H9 (cell line): Measurements from ENCODE around the gene RIT2. TPM values are rescaled to one million over a fixed set of nuclear protein-coding genes. Genes with fewer than 3 reads are reported as not detected.

Source experiments
- DNase-seq: peaks from one replicate; pipeline ENCODE4 v3.0.0-alpha.2; 2017
- H2AFZ ChIP-seq: one replicate; pipeline ENCODE4 v1.6.1; 2013; ENCODE audit warnings: mild to moderate bottlenecking, low read length, control low read depth, moderate library complexity
- H2AK5ac ChIP-seq: 2 replicates; pipeline ENCODE4 v1.6.1; 2013; ENCODE audit warnings: low read length, control low read depth, mixed read lengths; ENCODE audit not compliant: insufficient read length
- H2BK120ac ChIP-seq: one replicate; pipeline ENCODE4 v1.6.1; 2013; ENCODE audit warnings: low read depth, mild to moderate bottlenecking, low read length, control low read depth, inconsistent platforms; ENCODE audit not compliant: poor library complexity, severe bottlenecking
- H2BK12ac ChIP-seq: 2 replicates; pipeline ENCODE4 v1.6.1; 2013; ENCODE audit warnings: low read length, control low read depth, mixed read lengths, low read depth; ENCODE audit not compliant: insufficient read length
- H2BK15ac ChIP-seq: 2 replicates; pipeline ENCODE4 v1.6.1; 2013; ENCODE audit warnings: low read depth, low read length, control low read depth
- H2BK20ac ChIP-seq: one replicate; pipeline ENCODE4 v1.6.1; 2013; ENCODE audit warnings: low read depth, mild to moderate bottlenecking, low read length, control low read depth, inconsistent platforms; ENCODE audit not compliant: poor library complexity, severe bottlenecking
- H2BK5ac ChIP-seq: 2 replicates; pipeline ENCODE4 v1.6.1; 2013; ENCODE audit warnings: low read length, control low read depth, mixed read lengths; ENCODE audit not compliant: insufficient read length
- H3K14ac ChIP-seq: 2 replicates; pipeline ENCODE4 v1.6.1; 2013; ENCODE audit warnings: low read length, control low read depth; ENCODE audit not compliant: insufficient read depth
- H3K18ac ChIP-seq: 2 replicates; pipeline ENCODE4 v1.6.1; 2013; ENCODE audit warnings: low read depth, mild to moderate bottlenecking, mixed read lengths, low read length, control low read depth; ENCODE audit not compliant: insufficient read length
- H3K23ac ChIP-seq: 2 replicates; pipeline ENCODE4 v1.6.1; 2013; ENCODE audit warnings: low read length, control low read depth, mixed read lengths, low read depth; ENCODE audit not compliant: insufficient read length
- H3K23me2 ChIP-seq: 2 replicates; pipeline ENCODE4 v1.6.1; 2013; ENCODE audit warnings: low read depth, mild to moderate bottlenecking, mixed read lengths, low read length, control low read depth; ENCODE audit not compliant: insufficient read length, poor library complexity, severe bottlenecking
- H3K27ac ChIP-seq: 2 replicates; pipeline ENCODE4 v1.5.1; 2013; ENCODE audit warnings: low read length, control low read depth, mixed read lengths, low read depth; ENCODE audit not compliant: insufficient read length
- H3K27me3 ChIP-seq: 2 replicates; pipeline ENCODE4 v1.6.1; 2013; ENCODE audit warnings: low read length, control low read depth, inconsistent platforms; ENCODE audit not compliant: insufficient read depth
- H3K4ac ChIP-seq: 2 replicates; pipeline ENCODE4 v1.6.1; 2013; ENCODE audit warnings: low read depth, mild to moderate bottlenecking, control low read depth, inconsistent platforms, low read length, moderate library complexity
- H3K4me1 ChIP-seq: 2 replicates; pipeline ENCODE4 v1.6.1; 2013; ENCODE audit warnings: low read length, control low read depth, inconsistent platforms; ENCODE audit not compliant: insufficient read depth
- H3K4me2 ChIP-seq: 2 replicates; pipeline ENCODE4 v1.6.1; 2013; ENCODE audit warnings: low read length, control low read depth, mixed read lengths; ENCODE audit not compliant: insufficient read length, insufficient read depth
- H3K56ac ChIP-seq: 2 replicates; pipeline ENCODE4 v1.6.1; 2013; ENCODE audit warnings: low read depth, mild to moderate bottlenecking, mixed read lengths, low read length, control low read depth; ENCODE audit not compliant: insufficient read length
- H3K79me1 ChIP-seq: 2 replicates; pipeline ENCODE4 v1.6.1; 2013; ENCODE audit warnings: low read depth, mild to moderate bottlenecking, moderate library complexity, low read length, control low read depth, inconsistent platforms; ENCODE audit not compliant: insufficient read depth, poor library complexity, severe bottlenecking
- H3K79me2 ChIP-seq: 2 replicates; pipeline ENCODE4 v1.6.1; 2013; ENCODE audit warnings: low read length, control low read depth, inconsistent platforms; ENCODE audit not compliant: insufficient read depth
- H3K9ac ChIP-seq: 2 replicates; pipeline ENCODE4 v1.6.1; 2013; ENCODE audit warnings: low read length, control low read depth, mixed read lengths; ENCODE audit not compliant: insufficient read length; ENCODE audit errors: extremely low read depth
- H3K9me3 ChIP-seq: one replicate; pipeline ENCODE4 v1.6.1; 2013; ENCODE audit warnings: low read depth, low read length, inconsistent platforms; ENCODE audit not compliant: control insufficient read depth
- H3T11ph ChIP-seq: one replicate; pipeline ENCODE4 v1.6.1; 2013; ENCODE audit warnings: mild to moderate bottlenecking, low read length, control low read depth, inconsistent platforms
- H4K20me1 ChIP-seq: one replicate; pipeline ENCODE4 v1.6.1; 2013; ENCODE audit not compliant: control insufficient read depth, insufficient read length, insufficient read depth
- H4K5ac ChIP-seq: 2 replicates; pipeline ENCODE4 v1.6.1; 2013; ENCODE audit warnings: low read depth, mild to moderate bottlenecking, mixed read lengths, low read length, control low read depth; ENCODE audit not compliant: insufficient read length
- H4K8ac ChIP-seq: replicated peaks from 2 replicates; pipeline ENCODE4 v1.6.1; 2013; ENCODE audit warnings: low read length, control low read depth, mixed read lengths, low read depth; ENCODE audit not compliant: insufficient read length
- H4K91ac ChIP-seq: 2 replicates; pipeline ENCODE4 v1.6.1; 2013; ENCODE audit warnings: low read depth, mild to moderate bottlenecking, moderate library complexity, mixed read lengths, low read length, control low read depth; ENCODE audit not compliant: insufficient read length
- H3K27ac Mint-ChIP-seq, 3 experiments: 2 replicates in 2 of 3; 3 replicates in 1 of 3; pipeline ENCODE4 v1.8.0; 2020 to 2021; ENCODE audit warnings: mixed read lengths in 3 of 3, mild to moderate bottlenecking in 1 of 3, moderate library complexity in 1 of 3
- H3K27me3 Mint-ChIP-seq: 2 replicates; pipeline ENCODE4 v1.8.0; 2021; ENCODE audit warnings: low read depth, mild to moderate bottlenecking, moderate library complexity, mixed read lengths
- H3K36me3 Mint-ChIP-seq, 3 experiments: 2 replicates in 2 of 3; 3 replicates in 1 of 3; pipeline ENCODE4 v1.8.0; 2020 to 2021; ENCODE audit warnings: low read depth in 3 of 3, mixed read lengths in 3 of 3; ENCODE audit not compliant: insufficient read depth in 1 of 3
- H3K4me1 Mint-ChIP-seq, 2 experiments: 2 replicates each; pipeline ENCODE4 v1.8.0; 2020; ENCODE audit warnings: mixed read lengths in 2 of 2
- H3K4me3 Mint-ChIP-seq, 2 experiments: 2 replicates in 1 of 2; 3 replicates in 1 of 2; pipeline ENCODE4 v1.8.0; 2020 to 2021; ENCODE audit warnings: mild to moderate bottlenecking in 2 of 2, mixed read lengths in 2 of 2, moderate library complexity in 1 of 2
- H3K9me3 Mint-ChIP-seq, 2 experiments: 2 replicates in 1 of 2; 3 replicates in 1 of 2; pipeline ENCODE4 v1.8.0; 2020; ENCODE audit warnings: mild to moderate bottlenecking in 2 of 2, mixed read lengths in 2 of 2, moderate library complexity in 1 of 2
- WGBS: extraction: QIAGEN DNeasy Blood & Tissue Kit; methylation state at CpG from one replicate; pipeline ENCODE4 v1.1.7; 2013; ENCODE audit warnings: missing lambda C conversion rate, low lambda C conversion rate, mixed read lengths; ENCODE audit not compliant: insufficient read length; ENCODE audit errors: extremely low coverage; 5-methylcytosine and 5-hydroxymethylcytosine counted together
- total RNA-seq: library from RNA; stranded (reverse); gene quantifications from 2 replicates; pipeline ENCODE4 v1.2.1, GENCODE V29; 2021
- TF ChIP-seq, protein P1 (sequence below): fragments of 200-600 bp; sonication (generic); conservative IDR thresholded peaks from 3 replicates; pipeline ENCODE4 v1.8.0; 2021; ENCODE audit warnings: antibody characterized with exemption, mild to moderate bottlenecking

Gene RIT2
- total RNA-seq, 1 experiment from 2014 or later = 1.2 TPM

DNA sequence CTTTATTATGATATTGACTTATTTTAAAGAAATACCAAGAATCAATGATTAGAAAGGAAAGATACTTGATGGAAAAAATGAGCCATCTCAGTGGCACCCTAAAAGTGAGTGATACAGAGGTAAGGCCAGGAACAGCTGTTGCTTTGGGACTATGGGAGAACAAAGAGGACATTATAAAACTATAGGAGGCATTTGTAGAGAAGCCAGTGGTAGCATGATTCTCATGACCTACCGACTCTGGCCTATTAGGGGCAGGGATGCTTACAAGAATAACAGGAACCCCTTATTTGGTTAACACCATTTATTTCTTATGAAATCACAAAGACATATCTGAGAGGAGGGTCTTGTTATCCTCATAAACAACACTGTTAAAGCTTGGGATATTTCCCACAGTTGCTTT is 162.2 kb downstream of the RIT2 start:
- Mint-ChIP-seq H3K9me3 (peaks cover 0 to 4% of the 10 kb centered on the region in 2 experiments; a peak in 2 of 5 replicates), H3K4me3 (no peak overlapping the region)

More for the DNA sequence above, 162.2 kb downstream of the RIT2 start:
- Histone ChIP-seq H4K20me1 (no peaks in the 10 kb centered on the region), H2BK120ac (no peak overlapping the region), H3K4ac (no peak overlapping the region), H3K9me3 (no peaks in the 10 kb centered on the region), H2BK15ac (no peak overlapping the region), H3K23ac (no peak overlapping the region), H2AFZ (no peak overlapping the region), H3K27me3 (no peaks in the 10 kb centered on the region), H2AK5ac (no peak overlapping the region), H3T11ph (no peak overlapping the region), H3K79me2 (no peaks in the 10 kb centered on the region), H3K4me1 (no peaks in the 10 kb centered on the region), H3K4me2 (no peak overlapping the region), H3K27ac (no peak overlapping the region), H2BK20ac (no peak overlapping the region), H3K56ac (no peak overlapping the region), H3K14ac (no peak overlapping the region), H3K79me1 (no peaks in the 10 kb centered on the region), H3K23me2 (no peaks in the 10 kb centered on the region), H3K18ac (no peak overlapping the region), H4K91ac (no peak overlapping the region), H2BK12ac (no peak overlapping the region), H3K9ac (no peak overlapping the region), H4K5ac (no peak overlapping the region), H4K8ac (no peak overlapping the region), H2BK5ac (no peak overlapping the region)
- Mint-ChIP-seq H3K27me3 (no peaks in the 10 kb centered on the region), H3K4me1 (peaks cover 0 to 9% of the 10 kb centered on the region in 2 experiments; a peak in 2 of 4 replicates), H3K27ac (no peak overlapping the region), H3K36me3 (no peaks in the 10 kb centered on the region)
- TF ChIP-seq, protein P1, sequence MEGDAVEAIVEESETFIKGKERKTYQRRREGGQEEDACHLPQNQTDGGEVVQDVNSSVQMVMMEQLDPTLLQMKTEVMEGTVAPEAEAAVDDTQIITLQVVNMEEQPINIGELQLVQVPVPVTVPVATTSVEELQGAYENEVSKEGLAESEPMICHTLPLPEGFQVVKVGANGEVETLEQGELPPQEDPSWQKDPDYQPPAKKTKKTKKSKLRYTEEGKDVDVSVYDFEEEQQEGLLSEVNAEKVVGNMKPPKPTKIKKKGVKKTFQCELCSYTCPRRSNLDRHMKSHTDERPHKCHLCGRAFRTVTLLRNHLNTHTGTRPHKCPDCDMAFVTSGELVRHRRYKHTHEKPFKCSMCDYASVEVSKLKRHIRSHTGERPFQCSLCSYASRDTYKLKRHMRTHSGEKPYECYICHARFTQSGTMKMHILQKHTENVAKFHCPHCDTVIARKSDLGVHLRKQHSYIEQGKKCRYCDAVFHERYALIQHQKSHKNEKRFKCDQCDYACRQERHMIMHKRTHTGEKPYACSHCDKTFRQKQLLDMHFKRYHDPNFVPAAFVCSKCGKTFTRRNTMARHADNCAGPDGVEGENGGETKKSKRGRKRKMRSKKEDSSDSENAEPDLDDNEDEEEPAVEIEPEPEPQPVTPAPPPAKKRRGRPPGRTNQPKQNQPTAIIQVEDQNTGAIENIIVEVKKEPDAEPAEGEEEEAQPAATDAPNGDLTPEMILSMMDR = no peak
- no peak for DNase-seq
- WGBS = no CpG with 5 or more reads among the region's 1 CpG
